HepG2 (cell line): ENCODE data around the gene PIK3CD. TPM values are rescaled to one million over a fixed set of nuclear protein-coding genes. Genes with fewer than 3 reads are reported as not detected.

Experiments
- CTCF ChIP-seq: sonication (generic); formaldehyde crosslinking; IDR thresholded peaks from 2 replicates; pipeline ENCODE4 v1.5.0; 2020; ENCODE audit warnings: mild to moderate bottlenecking, missing genetic modification reagents, moderate library complexity
- FUBP1 ChIP-seq: sonication (generic); formaldehyde crosslinking; IDR thresholded peaks from 2 replicates; pipeline ENCODE4 v1.5.1; 2020; ENCODE audit warnings: missing genetic modification reagents, mild to moderate bottlenecking, borderline replicate concordance
- IRF9 ChIP-seq: sonication (generic); formaldehyde crosslinking; IDR thresholded peaks from 2 replicates; pipeline ENCODE4 v1.8.0; 2022; ENCODE audit warnings: missing genetic modification reagents, mild to moderate bottlenecking, borderline replicate concordance
- PATZ1 ChIP-seq: sonication (generic); formaldehyde crosslinking; IDR thresholded peaks from 2 replicates; pipeline ENCODE4 v1.4.0; 2020; ENCODE audit warnings: missing genetic modification reagents
- RBFOX2 ChIP-seq: fragments of 200-400 bp; formaldehyde crosslinking; IDR thresholded peaks from 2 replicates; pipeline ENCODE4 v1.6.1; 2017; ENCODE audit warnings: low read depth, mild to moderate bottlenecking, low read length
- RORA ChIP-seq: sonication (generic); formaldehyde crosslinking; IDR thresholded peaks from 2 replicates; pipeline ENCODE4 v1.5.0; 2020; ENCODE audit warnings: mild to moderate bottlenecking, missing genetic modification reagents, moderate library complexity
- ZBTB33 ChIP-seq: sonication (generic); formaldehyde crosslinking; IDR thresholded peaks from 2 replicates; pipeline ENCODE4 v1.4.0; 2020; ENCODE audit warnings: missing genetic modification reagents
- ZBTB38 ChIP-seq: sonication (generic); formaldehyde crosslinking; IDR thresholded peaks from 2 replicates; pipeline ENCODE4 v1.5.1; 2020; ENCODE audit warnings: mild to moderate bottlenecking, missing genetic modification reagents
- ZNF232 ChIP-seq: sonication (generic); formaldehyde crosslinking; IDR thresholded peaks from 2 replicates; pipeline ENCODE4 v1.4.0; 2020; ENCODE audit warnings: missing genetic modification reagents, borderline replicate concordance
- ZNF350 ChIP-seq: sonication (generic); formaldehyde crosslinking; IDR thresholded peaks from 2 replicates; pipeline ENCODE4 v1.4.0; 2020; ENCODE audit warnings: mild to moderate bottlenecking, low read depth, missing genetic modification reagents, borderline replicate concordance
- ZNF687 ChIP-seq: sonication (generic); formaldehyde crosslinking; IDR thresholded peaks from 2 replicates; pipeline ENCODE4 v1.5.1; 2020; ENCODE audit warnings: mild to moderate bottlenecking, missing genetic modification reagents, moderate library complexity
- polyA plus RNA-seq, 8 experiments: library from polyadenylated mRNA; depleted of rRNA in 3 of 8; stranded (reverse) in 7 of 8; unstranded in 1 of 8; fragments of >200 nt; fragmentation: Illumina TruSeq in 4 of 8; extraction: Trizol in 4 of 8; gene quantifications; 2 replicates each; pipeline versions ENCODE4 v1.2.1 to v1.2.3, GENCODE V29; 2011 to 2016; ENCODE audit warnings: low read depth in 4 of 8, missing spikeins in 1 of 8, mixed read lengths in 1 of 8; ENCODE audit not compliant: insufficient read depth in 1 of 8
- total RNA-seq, 5 experiments: library from RNA; depleted of rRNA; stranded (reverse); fragments of >200 nt; fragmentation: Illumina TruSeq; extraction: Trizol; gene quantifications; 2 replicates each; pipeline ENCODE4 v1.2.3, GENCODE V29; 2016; ENCODE audit warnings: low read depth in 1 of 5

PIK3CD gene
- total and polyA plus RNA-seq, 2 of the 13 experiments (the other 11 are each of a cell fraction or from before 2014, with no cell fraction given), result 7.1 to 10.0 TPM

GRCh38 chr1:9721606-9722377, 70.3 kb downstream of the PIK3CD start (continued):
- TF ChIP-seq ZNF687 (CRISPR knock-in tag) (peak; percentile 37), RORA (CRISPR knock-in tag) (no peak), ZBTB33 (CRISPR knock-in tag) (peak; percentile 30; the same call in 1 of the 2 replicates), ZNF350 (CRISPR knock-in tag) (0 out of 2 replicates have a peak, but pooled peaks have one; percentile 18), IRF9 (CRISPR knock-in tag) (no peak), FUBP1 (CRISPR knock-in tag) (no peak), RBFOX2 (peak; percentile 40; the same call in 1 of the 2 replicates), ZNF232 (CRISPR knock-in tag) (no peak), CTCF (CRISPR knock-in tag) (peak; percentile 64), ZBTB38 (peak; percentile 43; the same call in 1 of the 2 replicates), PATZ1 (CRISPR knock-in tag) (0 out of 2 replicates have a peak, but pooled peaks have one; percentile 38)
